ENCODE results near the gene RCBTB2.

DNA sequence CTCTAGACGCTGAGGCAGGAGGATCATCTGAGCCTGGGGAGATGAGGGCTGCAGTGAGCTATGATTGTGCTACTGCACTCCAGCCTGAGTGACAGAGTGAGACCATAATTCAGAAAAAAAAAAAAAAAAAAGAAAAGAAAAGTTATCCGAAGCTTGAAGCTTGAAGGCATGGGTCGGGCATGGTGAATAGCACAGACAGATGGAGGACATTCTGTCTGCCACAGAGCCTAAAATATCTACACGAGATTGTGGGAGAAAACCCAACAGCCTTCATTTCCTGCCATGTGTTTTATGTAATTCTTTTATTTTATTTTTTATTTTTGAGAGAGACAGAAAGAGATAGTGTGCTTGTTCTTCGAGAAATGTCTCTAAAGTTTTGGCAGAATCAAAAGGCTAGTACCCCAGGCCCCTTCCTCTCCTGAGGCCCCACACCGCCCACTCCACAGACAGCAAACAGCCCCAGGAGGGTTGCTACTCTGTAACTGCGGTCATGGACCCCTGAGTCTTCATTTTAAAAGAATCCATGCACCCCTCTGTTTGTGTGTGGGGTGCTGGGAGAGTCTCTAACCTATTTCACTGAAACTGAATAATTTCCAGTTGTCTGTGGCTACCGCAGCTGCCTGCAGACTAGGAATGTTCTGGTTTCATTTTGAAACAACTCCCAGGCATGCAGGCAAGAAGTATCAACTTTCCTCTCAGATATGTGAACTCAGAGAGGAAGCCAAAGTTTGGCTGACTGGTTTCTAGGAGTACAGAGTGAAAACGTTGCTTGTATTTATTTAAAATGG lies 38.4 kb upstream of the RCBTB2 start:
- TF ChIP-seq POLR2A (IDR thresholded peaks at IDR 0.05) (no peak), EP300 (IDR thresholded peaks at IDR 0.05) (peak in 1 of 2 donors; percentile 65)
- TF ChIP-seq, protein P1, sequence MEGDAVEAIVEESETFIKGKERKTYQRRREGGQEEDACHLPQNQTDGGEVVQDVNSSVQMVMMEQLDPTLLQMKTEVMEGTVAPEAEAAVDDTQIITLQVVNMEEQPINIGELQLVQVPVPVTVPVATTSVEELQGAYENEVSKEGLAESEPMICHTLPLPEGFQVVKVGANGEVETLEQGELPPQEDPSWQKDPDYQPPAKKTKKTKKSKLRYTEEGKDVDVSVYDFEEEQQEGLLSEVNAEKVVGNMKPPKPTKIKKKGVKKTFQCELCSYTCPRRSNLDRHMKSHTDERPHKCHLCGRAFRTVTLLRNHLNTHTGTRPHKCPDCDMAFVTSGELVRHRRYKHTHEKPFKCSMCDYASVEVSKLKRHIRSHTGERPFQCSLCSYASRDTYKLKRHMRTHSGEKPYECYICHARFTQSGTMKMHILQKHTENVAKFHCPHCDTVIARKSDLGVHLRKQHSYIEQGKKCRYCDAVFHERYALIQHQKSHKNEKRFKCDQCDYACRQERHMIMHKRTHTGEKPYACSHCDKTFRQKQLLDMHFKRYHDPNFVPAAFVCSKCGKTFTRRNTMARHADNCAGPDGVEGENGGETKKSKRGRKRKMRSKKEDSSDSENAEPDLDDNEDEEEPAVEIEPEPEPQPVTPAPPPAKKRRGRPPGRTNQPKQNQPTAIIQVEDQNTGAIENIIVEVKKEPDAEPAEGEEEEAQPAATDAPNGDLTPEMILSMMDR (IDR thresholded peaks at IDR 0.05): no peak
